Fibroblast of pulmonary artery (primary cell): Measurements from ENCODE around the gene DMRT3.

Experiments used
- DNase-seq: peaks from one replicate; pipeline ENCODE4 v3.0.0-alpha.2; 2010; ENCODE audit warnings: low read depth
- H3K4me3 ChIP-seq: replicated peaks from 2 replicates; pipeline ENCODE4 v1.5.1; 2011; ENCODE audit warnings: low read depth, mild to moderate bottlenecking, control low read depth, low read length, moderate library complexity
- CTCF ChIP-seq: IDR thresholded peaks from 2 replicates; pipeline ENCODE4 v1.5.1; 2011; ENCODE audit warnings: mild to moderate bottlenecking, control low read depth, low read length, inconsistent platforms; ENCODE audit errors: missing control alignments

Gene DMRT3

DNA sequence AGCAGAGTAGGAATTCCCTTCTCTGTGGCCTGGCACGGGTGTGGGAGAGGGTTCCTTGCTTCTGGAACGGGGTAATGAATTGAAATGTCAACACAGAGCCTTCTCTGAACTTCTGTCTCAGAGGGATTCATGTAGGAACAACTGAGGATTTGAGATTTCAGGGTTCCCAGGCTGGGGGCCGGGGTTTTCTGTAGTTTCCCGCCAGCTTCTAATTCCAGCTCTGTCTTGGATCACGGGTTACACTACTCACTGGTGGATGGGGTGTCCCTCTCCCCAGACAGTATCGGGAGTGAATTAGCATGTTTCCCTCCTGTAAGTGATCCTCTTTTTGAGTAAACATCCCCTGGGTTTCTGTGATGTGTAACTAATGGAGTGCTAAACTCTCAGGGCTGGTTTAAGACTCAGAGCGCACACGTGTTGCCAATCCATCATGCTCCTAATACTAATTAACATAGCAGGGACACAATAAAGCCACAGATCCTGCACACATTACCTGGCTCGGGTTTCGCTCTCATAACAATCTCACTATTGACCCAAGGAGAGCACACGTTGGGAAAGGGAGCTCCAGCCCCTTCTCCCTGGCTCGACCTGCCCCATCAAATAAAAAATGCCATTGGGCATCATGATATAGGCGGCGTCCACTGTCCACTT is 55.6 kb downstream of the DMRT3 start:
- no peak for DNase-seq
- TF ChIP-seq CTCF: no peak
- no peak overlapping the region for H3K4me3 ChIP-seq

GRCh38 chr9:1034271-1034670 is 57.8 kb downstream of the DMRT3 start:
- no peak for TF ChIP-seq CTCF
- no peak for DNase-seq

GRCh38 chr9:1039589-1039988 is 63.1 kb downstream of the DMRT3 start:
- TF ChIP-seq CTCF: no peak
- DNase-seq: no peak
- H3K4me3 ChIP-seq: no peak overlapping the region

More at GRCh38 chr9:1034271-1034670, 57.8 kb downstream of the DMRT3 start:
- no peak overlapping the region for H3K4me3 ChIP-seq
